ENCODE data around the gene PTH1R.
A peak's percentile ranks its signal among the peaks of the same experiment; 100 is the strongest.

PTH1R gene

DNA sequence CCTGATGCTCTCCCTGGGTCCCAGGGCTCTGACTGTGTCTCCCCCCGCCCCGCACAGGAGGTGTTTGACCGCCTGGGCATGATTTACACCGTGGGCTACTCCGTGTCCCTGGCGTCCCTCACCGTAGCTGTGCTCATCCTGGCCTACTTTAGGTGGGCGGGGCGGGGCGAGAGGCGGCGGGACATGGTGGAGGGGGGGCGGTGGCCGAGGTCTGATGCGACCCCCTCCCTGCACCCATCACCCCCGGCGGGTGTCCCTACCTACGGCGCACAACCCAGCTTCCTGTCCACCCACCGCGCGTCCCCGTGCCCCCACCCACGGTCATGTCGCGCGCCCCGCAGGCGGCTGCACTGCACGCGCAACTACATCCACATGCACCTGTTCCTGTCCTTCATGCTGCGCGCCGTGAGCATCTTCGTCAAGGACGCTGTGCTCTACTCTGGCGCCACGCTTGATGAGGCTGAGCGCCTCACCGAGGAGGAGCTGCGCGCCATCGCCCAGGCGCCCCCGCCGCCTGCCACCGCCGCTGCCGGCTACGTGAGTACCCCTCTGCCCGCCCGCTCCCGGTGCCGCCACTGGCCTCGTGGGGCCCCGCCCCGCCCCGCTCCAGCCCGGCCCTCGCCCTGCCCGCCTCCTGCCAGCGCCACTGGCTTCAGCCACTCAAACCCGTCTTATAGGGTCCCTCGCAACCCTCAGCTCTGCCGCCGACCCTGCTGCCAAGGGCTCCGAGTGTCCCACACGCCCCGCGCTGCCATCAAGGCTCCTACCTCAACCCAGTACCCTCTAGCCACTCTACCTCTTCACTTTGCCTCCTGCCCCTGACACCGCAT lies 21.0 kb downstream of the PTH1R start:
- TF ChIP-seq EGR1 (IDR thresholded peaks at IDR 0.05) (no peak), TEAD4 (IDR thresholded peaks at IDR 0.05) (no peak), FOXM1 (IDR thresholded peaks at IDR 0.05; ENCODE audit: borderline replicate concordance, low read depth) (no peak), TCF12 (IDR thresholded peaks at IDR 0.05; ENCODE audit: low read depth) (no peak), TAF1 (IDR thresholded peaks at IDR 0.05; ENCODE audit: low read depth) (no peak), CREB1 (IDR thresholded peaks at IDR 0.05; ENCODE audit: low read depth) (no peak), ZBTB7A (IDR thresholded peaks at IDR 0.05; ENCODE audit: low read depth) (no peak), YY1 (IDR thresholded peaks at IDR 0.05; ENCODE audit: low read depth) (no peak), RAD21 (IDR thresholded peaks at IDR 0.05; ENCODE audit: low read depth) (no peak), CEBPB (IDR thresholded peaks at IDR 0.05) (no peak), MAX (IDR thresholded peaks at IDR 0.05) (no peak), NFIC (IDR thresholded peaks at IDR 0.05) (no peak), EP300 (IDR thresholded peaks at IDR 0.05; ENCODE audit: borderline replicate concordance) (no peak)
- TF ChIP-seq, protein P1, sequence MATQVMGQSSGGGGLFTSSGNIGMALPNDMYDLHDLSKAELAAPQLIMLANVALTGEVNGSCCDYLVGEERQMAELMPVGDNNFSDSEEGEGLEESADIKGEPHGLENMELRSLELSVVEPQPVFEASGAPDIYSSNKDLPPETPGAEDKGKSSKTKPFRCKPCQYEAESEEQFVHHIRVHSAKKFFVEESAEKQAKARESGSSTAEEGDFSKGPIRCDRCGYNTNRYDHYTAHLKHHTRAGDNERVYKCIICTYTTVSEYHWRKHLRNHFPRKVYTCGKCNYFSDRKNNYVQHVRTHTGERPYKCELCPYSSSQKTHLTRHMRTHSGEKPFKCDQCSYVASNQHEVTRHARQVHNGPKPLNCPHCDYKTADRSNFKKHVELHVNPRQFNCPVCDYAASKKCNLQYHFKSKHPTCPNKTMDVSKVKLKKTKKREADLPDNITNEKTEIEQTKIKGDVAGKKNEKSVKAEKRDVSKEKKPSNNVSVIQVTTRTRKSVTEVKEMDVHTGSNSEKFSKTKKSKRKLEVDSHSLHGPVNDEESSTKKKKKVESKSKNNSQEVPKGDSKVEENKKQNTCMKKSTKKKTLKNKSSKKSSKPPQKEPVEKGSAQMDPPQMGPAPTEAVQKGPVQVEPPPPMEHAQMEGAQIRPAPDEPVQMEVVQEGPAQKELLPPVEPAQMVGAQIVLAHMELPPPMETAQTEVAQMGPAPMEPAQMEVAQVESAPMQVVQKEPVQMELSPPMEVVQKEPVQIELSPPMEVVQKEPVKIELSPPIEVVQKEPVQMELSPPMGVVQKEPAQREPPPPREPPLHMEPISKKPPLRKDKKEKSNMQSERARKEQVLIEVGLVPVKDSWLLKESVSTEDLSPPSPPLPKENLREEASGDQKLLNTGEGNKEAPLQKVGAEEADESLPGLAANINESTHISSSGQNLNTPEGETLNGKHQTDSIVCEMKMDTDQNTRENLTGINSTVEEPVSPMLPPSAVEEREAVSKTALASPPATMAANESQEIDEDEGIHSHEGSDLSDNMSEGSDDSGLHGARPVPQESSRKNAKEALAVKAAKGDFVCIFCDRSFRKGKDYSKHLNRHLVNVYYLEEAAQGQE (IDR thresholded peaks at IDR 0.05; ENCODE audit: low read depth), result no peak
- TF ChIP-seq, protein P2, sequence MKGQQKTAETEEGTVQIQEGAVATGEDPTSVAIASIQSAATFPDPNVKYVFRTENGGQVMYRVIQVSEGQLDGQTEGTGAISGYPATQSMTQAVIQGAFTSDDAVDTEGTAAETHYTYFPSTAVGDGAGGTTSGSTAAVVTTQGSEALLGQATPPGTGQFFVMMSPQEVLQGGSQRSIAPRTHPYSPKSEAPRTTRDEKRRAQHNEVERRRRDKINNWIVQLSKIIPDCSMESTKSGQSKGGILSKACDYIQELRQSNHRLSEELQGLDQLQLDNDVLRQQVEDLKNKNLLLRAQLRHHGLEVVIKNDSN (IDR thresholded peaks at IDR 0.05), result no peak

- TF ChIP-seq ZBTB7A (IDR thresholded peaks at IDR 0.05; ENCODE audit: low read depth) (peak; percentile 27; the same call in 1 of the 2 replicates), RAD21 (IDR thresholded peaks at IDR 0.05; ENCODE audit: low read depth) (no peak)
Measured at GRCh38 chr3:46899151-46900006, 21.9 kb downstream of the PTH1R start.

DNA sequence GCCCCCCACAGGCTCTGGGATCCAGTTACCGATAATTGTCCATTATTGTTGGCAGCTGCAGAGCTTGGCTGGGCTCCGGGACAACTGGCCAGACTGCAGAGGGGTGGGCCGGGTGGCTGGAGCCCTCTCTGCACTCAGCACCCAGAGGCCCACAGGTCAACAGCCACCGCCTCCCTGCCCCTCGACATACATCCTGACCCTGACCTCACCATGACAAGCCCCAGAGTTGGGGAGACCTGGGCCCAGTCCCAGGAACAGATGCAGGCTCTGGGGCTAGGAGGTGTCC lies 22.4 kb downstream of the PTH1R start:
- TF ChIP-seq ZBTB7A (IDR thresholded peaks at IDR 0.05; ENCODE audit: low read depth) (0 out of 2 replicates have a peak, but pooled peaks have one; percentile 46), TCF12 (IDR thresholded peaks at IDR 0.05; ENCODE audit: low read depth) (peak; percentile 61), FOXM1 (IDR thresholded peaks at IDR 0.05; ENCODE audit: borderline replicate concordance, low read depth) (no peak), NFIC (IDR thresholded peaks at IDR 0.05) (peak; percentile 93), EP300 (IDR thresholded peaks at IDR 0.05; ENCODE audit: borderline replicate concordance) (no peak; the same call in 1 of the 2 replicates)
- TF ChIP-seq, protein P2 (IDR thresholded peaks at IDR 0.05), result no peak

DNA sequence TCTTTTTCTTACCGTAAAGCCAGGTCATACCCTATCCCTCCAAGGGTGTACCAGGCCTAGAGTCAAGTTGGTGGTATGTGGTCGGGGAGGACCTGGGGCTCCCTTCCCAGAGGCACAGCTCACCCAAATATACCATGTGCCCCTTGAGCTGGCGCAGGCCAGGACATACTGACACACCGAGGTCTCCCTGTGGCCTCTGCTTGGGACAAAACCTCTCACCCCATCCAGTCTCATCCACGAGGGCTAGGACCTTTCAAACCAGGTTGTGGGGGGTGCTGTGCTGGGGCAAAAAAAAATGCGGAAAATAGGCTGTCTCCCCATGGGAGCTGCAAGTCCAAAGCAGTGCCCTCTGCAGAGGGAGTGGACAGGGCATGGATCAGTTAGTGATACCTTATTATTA lies 22.8 kb downstream of the PTH1R start:
- TF ChIP-seq MAX (IDR thresholded peaks at IDR 0.05) (no peak), TEAD4 (IDR thresholded peaks at IDR 0.05) (no peak), EP300 (IDR thresholded peaks at IDR 0.05; ENCODE audit: borderline replicate concordance) (no peak), NFIC (IDR thresholded peaks at IDR 0.05) (no peak), TCF12 (IDR thresholded peaks at IDR 0.05; ENCODE audit: low read depth) (no peak), CREB1 (IDR thresholded peaks at IDR 0.05; ENCODE audit: low read depth) (no peak), ZBTB7A (IDR thresholded peaks at IDR 0.05; ENCODE audit: low read depth) (no peak), EGR1 (IDR thresholded peaks at IDR 0.05) (no peak), FOXM1 (IDR thresholded peaks at IDR 0.05; ENCODE audit: borderline replicate concordance, low read depth) (no peak), CEBPB (IDR thresholded peaks at IDR 0.05) (no peak), YY1 (IDR thresholded peaks at IDR 0.05; ENCODE audit: low read depth) (no peak), TAF1 (IDR thresholded peaks at IDR 0.05; ENCODE audit: low read depth) (no peak), RAD21 (IDR thresholded peaks at IDR 0.05; ENCODE audit: low read depth) (no peak)
- TF ChIP-seq, protein P2 (IDR thresholded peaks at IDR 0.05), result no peak
- TF ChIP-seq, protein P1 (IDR thresholded peaks at IDR 0.05; ENCODE audit: low read depth), result no peak

GRCh38 chr3:46901061-46901460 lies 23.5 kb downstream of the PTH1R start:
- no peak for TF ChIP-seq TAF1 (IDR thresholded peaks at IDR 0.05; ENCODE audit: low read depth)
- no peak for TF ChIP-seq MAX (IDR thresholded peaks at IDR 0.05)
- no peak for TF ChIP-seq CREB1 (IDR thresholded peaks at IDR 0.05; ENCODE audit: low read depth)
- no peak for TF ChIP-seq ZBTB7A (IDR thresholded peaks at IDR 0.05; ENCODE audit: low read depth)
- no peak for TF ChIP-seq NFIC (IDR thresholded peaks at IDR 0.05)
- TF ChIP-seq YY1 (IDR thresholded peaks at IDR 0.05; ENCODE audit: low read depth), result no peak
- TF ChIP-seq FOXM1 (IDR thresholded peaks at IDR 0.05; ENCODE audit: borderline replicate concordance, low read depth), result no peak
- no peak for TF ChIP-seq RAD21 (IDR thresholded peaks at IDR 0.05; ENCODE audit: low read depth)
- TF ChIP-seq, protein P2 (IDR thresholded peaks at IDR 0.05), result no peak
- TF ChIP-seq TCF12 (IDR thresholded peaks at IDR 0.05; ENCODE audit: low read depth), result no peak
- TF ChIP-seq EP300 (IDR thresholded peaks at IDR 0.05; ENCODE audit: borderline replicate concordance), result no peak
- TF ChIP-seq CEBPB (IDR thresholded peaks at IDR 0.05), result no peak
- no peak for TF ChIP-seq TEAD4 (IDR thresholded peaks at IDR 0.05)
- TF ChIP-seq EGR1 (IDR thresholded peaks at IDR 0.05), result no peak
- TF ChIP-seq, protein P1 (IDR thresholded peaks at IDR 0.05; ENCODE audit: low read depth), result no peak

Measured in Ishikawa (cell line).